Psoas muscle (tissue), 8 donors: Measurements from ENCODE around the gene ELF2. TPM values are rescaled to one million over a fixed set of nuclear protein-coding genes. Genes with fewer than 3 reads are reported as not detected.
"Not testable (repeated sequence)": the region's sequence is repeated elsewhere in the genome, so short reads cannot be mapped to it uniquely, and the experiment has no call there.

Experiments used
- ATAC-seq, 4 donors: fragments of 200-7000 bp; cut with Tn5 transposase; one replicate each; pipeline ENCODE4 v1.9.1; 2020; ENCODE audit warnings: moderate library complexity in 3 of 4, mild to moderate bottlenecking in 2 of 4
- DNase-seq, 2 donors: peaks; one replicate each; pipeline ENCODE4 v3.0.0-alpha.2; 2020
- H3K27ac ChIP-seq: fragments of 200-600 bp; one replicate; pipeline ENCODE4 v1.8.0; 2022
- H3K27me3 ChIP-seq, 3 donors: fragments of 200-600 bp in 1 of 3; one replicate each; pipeline versions ENCODE4 v1.6.1 to v1.8.0; 2013 to 2022; ENCODE audit warnings: low read length in 2 of 3, mild to moderate bottlenecking in 2 of 3, moderate library complexity in 1 of 3; ENCODE audit not compliant: insufficient read depth in 3 of 3
- H3K36me3 ChIP-seq, 2 donors: fragments of 200-600 bp in 1 of 2; one replicate each; pipeline versions ENCODE4 v1.6.1 to v1.8.0; 2013 to 2022; ENCODE audit warnings: low read depth in 1 of 2, mild to moderate bottlenecking in 1 of 2, moderate library complexity in 1 of 2; ENCODE audit not compliant: insufficient read depth in 1 of 2
- H3K4me1 ChIP-seq: fragments of 200-600 bp; one replicate; pipeline ENCODE4 v1.8.0; 2022
- H3K4me3 ChIP-seq: fragments of 200-600 bp; one replicate; pipeline ENCODE4 v1.8.0; 2022; ENCODE audit warnings: mild to moderate bottlenecking
- H3K9me3 ChIP-seq: fragments of 200-600 bp; one replicate; pipeline ENCODE4 v1.8.0; 2022
- WGBS, 3 donors: extraction: QIAGEN DNeasy Blood & Tissue Kit; methylation state at CpG; one replicate each; pipeline versions ENCODE4 v1.1.6 to v1.1.7; 2013; 5-methylcytosine and 5-hydroxymethylcytosine counted together
- intact Hi-C, 2 donors: fragments of 100-400 bp; cut with DNase I; formaldehyde crosslinking; loops; one replicate each; pipeline versions ENCODE4 v1.11.0 to v1.14.2; 2022
- polyA plus RNA-seq, 3 donors: library from polyadenylated mRNA; stranded (reverse); fragments of 200-250 nt; gene quantifications; one replicate each; pipeline ENCODE4 v1.2.3, GENCODE V29; 2013
- total RNA-seq, 4 donors: library from RNA; stranded (reverse); fragmentation: NEBNext Ultra II Directional in 2 of 4; extraction: Animal tissue kit (Norgen Biotek cat#: 25700) in 2 of 4; gene quantifications; one replicate each; pipeline versions ENCODE4 v1.2.1 to v1.2.4, GENCODE V29; 2021 to 2023
- TF ChIP-seq, protein P1 (sequence below): fragments of 200-600 bp; IDR thresholded peaks from one replicate; pipeline ENCODE4 v1.8.0; 2022; ENCODE audit warnings: antibody characterized with exemption
- donor health status: healthy with polysubstance abuse.
- donor health status: DM: no; HTN: no; CAD: no; lungs with moderate emphysema.
- donor health status: Bipolar disorder and iron deficiency.
- donor health status: healthy.
- donor health status: DM: yes; HTN: yes; CAD: no.
- donor health status: DM: no; HTN: no; CAD: no.
- donor health status: DM: no; HTN: no; CAD: no.
- donor health status: DM: yes; HTN: yes; CAD: no.

The ELF2 gene
- total and polyA plus RNA-seq, 7 donors: 10.3 to 31.7 (median 27.0) TPM

DNA sequence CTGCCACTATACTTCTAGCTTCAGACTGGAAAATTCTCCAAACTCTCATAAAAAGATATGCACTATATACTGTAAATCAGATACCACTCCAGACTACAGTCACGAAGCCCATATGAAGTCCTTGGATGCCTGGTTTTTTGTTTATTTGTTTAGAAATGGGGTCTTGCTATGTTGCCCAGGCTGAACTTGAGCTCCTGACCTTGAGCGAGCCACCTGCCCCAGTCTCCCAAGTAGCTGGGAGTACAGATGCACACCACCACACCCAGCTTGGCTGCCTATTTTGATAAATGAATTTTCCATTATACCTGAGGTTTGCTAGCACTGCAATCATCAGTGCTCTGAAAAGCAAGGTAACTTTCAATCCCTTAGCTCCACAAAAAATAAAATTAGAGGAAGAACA is 53.1 kb downstream of the ELF2 start:
- no peaks in the 10 kb centered on the region for H3K9me3 ChIP-seq

DNA sequence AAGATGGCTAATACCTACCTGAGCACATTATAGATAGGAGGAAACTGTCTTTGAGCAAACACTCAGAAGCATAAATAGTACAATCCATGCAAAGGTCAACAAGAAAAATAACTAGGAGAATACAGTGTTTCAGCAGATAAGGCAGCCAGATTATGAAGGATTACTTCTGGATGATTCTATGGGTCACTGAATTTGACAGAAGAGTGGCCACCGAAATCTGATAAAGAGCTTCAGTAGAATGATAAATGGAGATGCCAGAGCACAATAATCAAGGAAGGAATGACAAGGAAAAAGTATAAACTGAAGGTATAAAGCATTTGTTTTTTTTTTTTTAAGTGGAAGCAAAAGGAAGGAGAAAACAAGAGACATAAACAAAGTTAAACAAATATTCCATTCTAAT is 58.7 kb downstream of the ELF2 start:
- Histone ChIP-seq H3K4me3 (no peak overlapping the region), H3K27me3 (no peaks in the 10 kb centered on the region), H3K36me3 (peaks cover 3 to 44% of the 10 kb centered on the region in 2 donors), H3K27ac (no peak overlapping the region), H3K4me1 (no peaks in the 10 kb centered on the region), H3K9me3 (no peaks in the 10 kb centered on the region)
- TF ChIP-seq, protein P1, sequence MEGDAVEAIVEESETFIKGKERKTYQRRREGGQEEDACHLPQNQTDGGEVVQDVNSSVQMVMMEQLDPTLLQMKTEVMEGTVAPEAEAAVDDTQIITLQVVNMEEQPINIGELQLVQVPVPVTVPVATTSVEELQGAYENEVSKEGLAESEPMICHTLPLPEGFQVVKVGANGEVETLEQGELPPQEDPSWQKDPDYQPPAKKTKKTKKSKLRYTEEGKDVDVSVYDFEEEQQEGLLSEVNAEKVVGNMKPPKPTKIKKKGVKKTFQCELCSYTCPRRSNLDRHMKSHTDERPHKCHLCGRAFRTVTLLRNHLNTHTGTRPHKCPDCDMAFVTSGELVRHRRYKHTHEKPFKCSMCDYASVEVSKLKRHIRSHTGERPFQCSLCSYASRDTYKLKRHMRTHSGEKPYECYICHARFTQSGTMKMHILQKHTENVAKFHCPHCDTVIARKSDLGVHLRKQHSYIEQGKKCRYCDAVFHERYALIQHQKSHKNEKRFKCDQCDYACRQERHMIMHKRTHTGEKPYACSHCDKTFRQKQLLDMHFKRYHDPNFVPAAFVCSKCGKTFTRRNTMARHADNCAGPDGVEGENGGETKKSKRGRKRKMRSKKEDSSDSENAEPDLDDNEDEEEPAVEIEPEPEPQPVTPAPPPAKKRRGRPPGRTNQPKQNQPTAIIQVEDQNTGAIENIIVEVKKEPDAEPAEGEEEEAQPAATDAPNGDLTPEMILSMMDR: no peak
- ATAC-seq: no peak
- WGBS, 3 donors: 93 to 100% (median 95%) methylated on average over 1 of the region's 1 CpG
- intact Hi-C loops: no loop called here
- no peak for DNase-seq

More for the DNA sequence above, 53.1 kb downstream of the ELF2 start:
- TF ChIP-seq, protein P1: no peak
- no peaks in the 10 kb centered on the region for H3K27me3 ChIP-seq
- no peak for DNase-seq
- no peak overlapping the region for H3K27ac ChIP-seq
- intact Hi-C loops: no loop called here
- H3K4me3 ChIP-seq: no peak overlapping the region
- no peaks in the 10 kb centered on the region for H3K4me1 ChIP-seq
- peaks cover 0 to 16% of the 10 kb centered on the region in 2 donors for H3K36me3 ChIP-seq
- 96 to 100% (median 98%) methylated on average over 2 of the region's 2 CpGs for WGBS, 3 donors
- ATAC-seq: no peak

DNA sequence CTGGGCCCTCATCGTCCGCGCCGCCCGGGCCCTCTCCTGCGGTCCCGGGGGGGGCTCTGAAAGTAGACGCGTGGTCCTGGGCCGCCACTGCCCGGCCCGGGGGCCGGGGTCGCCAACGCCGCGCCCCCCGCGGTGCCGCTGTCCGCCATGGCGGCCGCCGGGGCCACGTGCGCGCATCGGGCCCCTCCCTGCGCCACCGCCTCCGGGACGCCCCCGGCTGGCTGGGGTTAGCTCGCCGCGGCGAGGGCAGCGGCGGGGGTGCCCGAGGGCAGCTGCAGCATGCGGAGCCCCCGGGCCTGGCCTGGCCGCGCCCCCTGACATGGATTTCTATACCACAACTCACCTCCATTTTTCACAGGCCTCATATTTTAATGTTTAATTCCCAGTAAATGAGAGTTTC is 61.8 kb downstream of the ELF2 start:
- Histone ChIP-seq H3K9me3 (no peaks in the 10 kb centered on the region), H3K27me3 (no peaks in the 10 kb centered on the region), H3K27ac (no peak overlapping the region), H3K4me3 (no peak overlapping the region), H3K36me3 (peaks cover 3 to 48% of the 10 kb centered on the region in 2 donors), H3K4me1 (peaks cover 3% of the 10 kb centered on the region)
- intact Hi-C loops: no loop called here
- WGBS, 3 donors: 97 to 98% (median 97%) methylated on average over 37 to 44 of the region's 44 CpGs
- TF ChIP-seq, protein P1: no peak
- ATAC-seq (no peak), DNase-seq (no peak)

DNA sequence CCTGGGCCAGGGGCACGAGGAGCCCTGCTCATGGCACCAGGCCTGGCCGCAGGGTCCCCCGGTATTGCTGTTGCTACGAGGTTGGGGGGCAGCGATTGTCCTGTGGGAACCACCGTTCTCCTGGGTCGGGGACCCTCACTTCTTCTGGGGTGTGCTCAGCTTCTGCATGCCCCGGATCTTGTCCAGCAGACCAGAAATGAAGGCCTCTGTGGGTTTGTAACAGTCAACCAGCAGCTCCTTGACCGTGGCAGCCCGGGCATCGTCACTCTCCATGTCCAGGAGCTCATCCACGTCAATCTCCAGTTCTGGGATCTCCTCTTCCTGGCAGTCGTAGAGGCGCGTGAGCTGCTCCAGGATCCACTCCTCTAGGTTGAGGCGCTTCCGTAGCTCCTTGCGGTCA is 62.2 kb downstream of the ELF2 start:
- H3K27me3 ChIP-seq, intact Hi-C loops, H3K27ac ChIP-seq, H3K4me1 ChIP-seq, ATAC-seq, DNase-seq, H3K9me3 ChIP-seq, H3K4me3 ChIP-seq: not testable (repeated sequence)
- WGBS, 3 donors: 88 to 97% (median 95%) methylated on average over 13 to 18 of the region's 18 CpGs
- H3K36me3 ChIP-seq: peaks cover 3 to 48% of the 10 kb centered on the region in 2 donors

DNA sequence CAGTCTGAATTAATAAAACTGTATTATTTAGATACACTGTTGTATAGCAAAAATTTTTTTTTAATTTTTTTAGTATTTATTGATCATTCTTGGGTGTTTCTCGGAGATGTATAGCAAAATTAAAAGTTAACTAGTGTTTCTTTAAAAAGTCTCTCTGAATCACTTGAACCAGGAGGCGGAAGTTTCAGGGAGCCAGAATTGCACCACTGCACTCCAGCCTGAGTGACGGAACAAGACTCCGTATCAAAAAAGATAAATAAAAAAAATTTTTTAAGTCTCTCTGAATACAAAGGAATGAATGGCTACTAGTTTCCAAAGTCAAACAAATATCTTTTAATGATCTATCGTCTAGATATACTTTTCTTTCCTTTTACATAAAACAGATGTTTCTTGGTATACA is 64.4 kb downstream of the ELF2 start:
- Histone ChIP-seq H3K4me1 (peaks cover 12% of the 10 kb centered on the region), H3K9me3 (no peaks in the 10 kb centered on the region), H3K27me3 (no peaks in the 10 kb centered on the region), H3K36me3 (peaks cover 3 to 33% of the 10 kb centered on the region in 2 donors), H3K27ac (peak overlapping the region; percentile 11), H3K4me3 (no peak overlapping the region)
- TF ChIP-seq, protein P1: no peak
- no peak for ATAC-seq
- WGBS, 3 donors: 95 to 98% (median 97%) methylated on average over 5 of the region's 5 CpGs
- intact Hi-C loops: no loop called here
- DNase-seq: no peak
